Left colon (tissue), 2 donors: ENCODE measurements around the gene CASP1. TPM values are rescaled to one million over a fixed set of nuclear protein-coding genes. Genes with fewer than 3 reads are reported as not detected.
"Not testable (repeated sequence)": the region's sequence is repeated elsewhere in the genome, so short reads cannot be mapped to it uniquely, and the experiment has no call there.

ENCODE experiments used
- ATAC-seq: fragments of 200-7000 bp; cut with Tn5 transposase; one replicate; pipeline ENCODE4 v1.9.1; 2020; ENCODE audit warnings: mild to moderate bottlenecking, moderate library complexity
- DNase-seq, 2 donors: peaks; one replicate each; pipeline ENCODE4 v3.0.0-alpha.2; 2020
- intact Hi-C, 2 donors: fragments of 100-400 bp; cut with DNase I in 1 of 2; cut with micrococcal nuclease in 1 of 2; formaldehyde crosslinking; loops; one replicate each; pipeline versions ENCODE4 v1.11.2 to v1.14.0; 2022; cut with DNase I, micrococcal nuclease
- total RNA-seq, 2 donors: library from RNA; stranded (reverse); fragmentation: NEBNext Ultra II Directional; extraction: Animal tissue kit (Norgen Biotek cat#: 25700); gene quantifications; one replicate each; pipeline ENCODE4 v1.2.1, GENCODE V29; 2021
- donor health status: DM: no; HTN: no; CAD: no.
- donor health status: DM: yes; HTN: yes; CAD: no.

Gene CASP1
- total RNA-seq, 2 donors from 2014 or later: 41.8 to 135 TPM

DNA sequence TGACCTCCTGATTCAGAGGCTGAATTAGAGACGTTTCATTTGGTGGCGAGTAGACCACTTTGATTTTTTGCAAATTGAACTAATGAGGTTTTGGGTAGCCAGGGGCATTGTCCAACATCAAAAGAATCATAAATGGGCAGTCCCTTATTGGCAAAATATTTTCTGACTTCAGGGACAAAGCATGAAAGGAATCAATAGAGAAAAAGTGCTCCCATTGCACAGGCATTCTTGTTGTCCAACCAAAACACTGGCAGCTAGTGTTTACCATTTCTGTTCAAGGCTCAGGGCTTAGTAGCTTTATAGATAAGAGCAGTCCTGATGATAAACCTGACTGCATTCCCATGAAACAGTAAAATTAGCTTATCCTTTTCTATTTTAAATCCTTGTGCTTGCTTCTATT, 16.6 kb upstream of the CASP1 start:
- no peak for DNase-seq
- ATAC-seq: no peak
- intact Hi-C loops: no loop called here

DNA sequence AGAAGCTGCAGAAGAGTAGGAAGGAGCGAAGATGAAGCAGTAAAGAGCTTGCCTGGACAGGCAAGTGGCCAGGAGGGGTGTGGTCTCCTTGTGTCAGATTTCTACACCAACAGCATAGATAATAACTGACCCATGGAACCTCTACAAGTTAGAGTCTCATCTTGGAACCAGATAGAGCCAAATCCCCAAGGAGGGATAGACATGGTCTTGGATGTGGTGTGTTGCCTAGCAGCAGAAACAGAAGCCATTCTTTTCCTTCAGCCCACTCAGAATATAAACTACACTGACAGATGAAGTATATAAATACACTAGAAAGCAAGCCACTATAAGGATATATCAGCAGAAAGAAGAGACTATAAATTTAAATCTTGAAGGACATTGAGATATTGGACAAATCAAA, 14.5 kb upstream of the CASP1 start:
- DNase-seq: no peak
- intact Hi-C loops: no loop called here
- ATAC-seq: no peak

DNA sequence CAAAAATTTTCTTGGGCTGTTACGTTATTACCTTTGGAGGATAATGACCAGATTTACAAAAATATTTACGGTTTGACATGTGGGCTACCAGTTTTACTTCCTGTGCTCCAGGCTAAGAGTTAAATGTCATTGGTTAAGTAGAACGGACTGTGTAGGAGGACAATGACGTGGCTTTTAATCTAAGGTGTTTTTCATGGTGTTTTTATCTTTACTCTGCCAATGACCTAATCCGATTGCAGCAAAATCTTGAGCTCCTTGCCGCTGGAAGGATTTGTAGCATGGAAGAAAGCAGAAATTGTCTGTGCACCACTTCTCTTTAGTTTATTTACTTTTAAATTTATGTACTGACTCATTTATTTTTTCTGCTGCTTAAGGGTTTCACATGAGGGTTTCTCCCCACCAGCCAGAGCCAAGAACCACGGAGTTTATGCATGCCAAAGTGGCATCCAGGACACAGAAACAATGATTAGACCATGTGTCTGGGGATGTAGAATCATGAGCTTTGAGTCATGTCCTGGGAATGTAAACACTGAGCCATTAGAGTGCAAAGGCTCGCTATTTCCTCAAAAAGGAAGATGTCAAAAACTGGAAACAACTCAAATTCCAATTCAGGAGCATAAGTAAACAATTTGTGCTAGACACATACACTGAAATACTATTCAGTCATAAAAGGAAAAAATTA, 12.1 kb upstream of the CASP1 start:
- intact Hi-C loops: no loop called here
- DNase-seq: peak in 1 of 2 donors; percentile 33
- peak; percentile 49 for ATAC-seq

DNA sequence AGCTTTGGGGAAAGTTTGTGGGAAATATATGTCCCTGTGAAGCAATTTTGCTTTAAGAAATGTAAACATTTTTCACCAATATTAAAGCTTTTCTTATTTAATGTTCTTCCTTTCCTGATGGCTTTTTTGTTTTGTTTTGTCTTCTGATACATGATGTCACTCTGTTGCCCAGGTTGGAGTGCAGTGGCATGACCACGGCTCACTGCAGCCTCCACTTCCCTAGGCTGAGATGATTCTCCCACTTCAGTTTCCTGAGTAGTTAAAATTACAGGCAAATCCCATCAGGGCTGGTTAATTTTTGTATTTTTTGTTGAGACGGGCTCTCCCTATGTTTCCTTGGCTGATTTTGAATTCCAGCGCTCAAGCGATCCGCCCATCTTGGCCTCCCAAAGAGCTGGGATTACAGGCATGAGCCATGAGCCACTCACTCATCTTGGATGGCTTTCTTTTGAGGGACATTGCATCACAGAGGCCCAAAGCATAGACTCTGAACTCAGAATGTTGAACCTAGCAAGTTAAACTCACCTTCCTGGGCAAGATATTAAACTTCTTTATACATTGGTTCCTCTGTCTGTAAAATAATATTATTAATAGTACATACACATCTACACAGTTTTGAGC, 10.8 kb upstream of the CASP1 start:
- intact Hi-C loops: no loop called here
- DNase-seq (no peak), ATAC-seq (no peak)

DNA sequence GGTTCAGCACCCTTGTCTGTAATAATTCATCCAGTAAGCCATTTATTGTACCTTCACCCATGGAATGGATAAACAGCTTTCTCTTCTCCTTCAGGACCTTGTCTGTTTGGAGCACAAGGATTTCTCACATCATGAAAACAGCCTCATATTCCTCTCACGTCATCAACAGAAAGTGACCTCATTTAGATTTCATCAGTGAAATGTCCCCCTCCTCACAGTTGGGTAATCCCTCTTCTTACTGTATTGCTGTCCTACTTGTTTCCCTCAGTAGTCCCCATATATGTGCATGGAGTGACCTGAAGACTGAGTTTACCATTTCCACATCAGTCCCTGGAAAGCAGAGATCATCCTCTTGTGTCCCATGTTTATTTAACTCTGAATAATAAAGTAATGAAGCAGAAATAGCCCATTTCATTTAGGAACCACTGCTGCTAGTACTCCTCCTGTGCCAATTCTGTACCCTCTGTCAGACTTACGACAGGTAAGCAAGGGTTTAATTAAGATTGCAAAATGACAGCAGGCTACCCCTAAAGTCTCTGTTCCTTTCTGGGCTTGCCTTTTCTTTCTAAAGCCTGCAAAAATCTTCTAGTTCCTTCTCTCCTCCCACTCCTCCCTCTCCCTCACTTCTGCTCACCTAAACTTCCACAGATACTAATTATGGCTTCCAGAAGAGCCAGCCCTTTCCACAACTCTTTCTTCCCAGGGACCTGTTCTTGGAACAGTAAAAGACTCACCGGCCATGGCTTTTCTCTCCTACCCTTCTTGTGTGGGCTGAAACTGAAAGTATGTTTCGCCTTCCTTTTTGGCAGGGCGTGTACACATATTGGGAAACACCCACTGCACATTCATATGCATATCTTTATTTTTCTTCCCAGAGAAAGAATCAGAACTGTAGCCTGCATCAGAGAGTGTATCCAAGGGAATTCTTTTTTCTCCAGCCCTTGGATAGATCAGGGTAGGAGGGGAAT, 9.9 kb upstream of the CASP1 start, which contains the start of gene CARD16:
Gene CARD16, minus strand, starts transcription at position 779 of the 968 bp plus-strand sequence. Its CDS starts 38 bp downstream, at position 741.
- intact Hi-C loops: not testable (repeated sequence)
- peak; percentile 37 to 58 for DNase-seq
- ATAC-seq: peak; percentile 94

DNA sequence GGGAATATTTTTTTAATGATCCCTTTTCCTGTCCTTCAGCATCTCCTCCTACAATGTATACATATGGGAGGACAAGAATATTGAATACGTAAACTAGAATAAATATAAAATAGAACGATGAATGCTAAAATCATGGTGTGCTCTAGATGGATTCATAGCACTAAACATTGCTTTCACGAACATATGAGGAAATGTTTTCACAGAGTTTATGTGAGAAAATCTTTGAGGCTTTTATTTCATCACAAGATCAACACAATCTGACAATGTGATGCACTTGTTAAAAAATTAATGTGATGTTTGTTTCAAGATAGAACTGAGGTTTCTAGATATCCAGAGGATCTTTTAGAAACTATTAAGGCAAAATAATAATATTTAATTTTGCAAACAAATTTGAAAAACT, 7.2 kb upstream of the CASP1 start:
- ATAC-seq (no peak), DNase-seq (no peak)
- intact Hi-C loops: no loop called here

DNA sequence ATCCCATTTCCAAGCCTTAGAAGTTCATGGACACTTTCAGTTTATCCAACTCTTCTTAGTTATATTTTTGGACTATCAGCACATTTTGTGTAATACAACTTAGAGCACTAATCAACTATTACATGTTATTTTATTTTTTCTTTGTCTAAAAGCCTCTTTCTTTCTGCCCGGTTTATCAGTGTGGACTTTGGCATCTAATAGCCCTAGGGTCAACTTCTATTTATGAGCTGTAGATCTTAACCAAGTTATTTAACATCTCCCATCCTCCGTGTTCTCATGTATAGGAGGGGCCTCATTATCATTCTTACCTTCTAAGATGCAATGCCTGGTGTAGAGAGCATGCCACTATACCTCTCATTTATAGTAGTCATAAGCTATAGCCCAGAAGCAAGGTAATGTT, 5.8 kb upstream of the CASP1 start:
- ATAC-seq (no peak), DNase-seq (no peak)
- intact Hi-C loops: no loop called here

DNA sequence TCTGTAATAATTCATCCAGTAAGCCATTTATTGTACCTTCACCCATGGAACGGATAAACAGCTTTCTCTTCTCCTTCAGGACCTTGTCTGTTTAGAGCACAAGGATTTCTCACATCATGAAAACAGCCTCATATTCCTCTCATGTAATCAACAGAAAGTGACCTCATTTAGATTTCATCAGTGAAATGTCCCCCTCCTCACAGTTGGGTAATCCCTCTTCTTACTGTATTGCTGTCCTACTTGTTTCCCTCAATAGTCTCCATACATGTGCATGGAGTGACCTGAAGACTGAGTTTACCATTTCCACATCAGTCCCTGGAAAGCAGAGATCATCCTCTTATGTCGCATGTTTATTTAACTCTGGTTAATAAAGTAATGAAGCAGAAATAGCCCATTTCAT, 556 bp downstream of the CASP1 start:
- intact Hi-C loops, DNase-seq: not testable (repeated sequence)
- peak; percentile 48 for ATAC-seq

DNA sequence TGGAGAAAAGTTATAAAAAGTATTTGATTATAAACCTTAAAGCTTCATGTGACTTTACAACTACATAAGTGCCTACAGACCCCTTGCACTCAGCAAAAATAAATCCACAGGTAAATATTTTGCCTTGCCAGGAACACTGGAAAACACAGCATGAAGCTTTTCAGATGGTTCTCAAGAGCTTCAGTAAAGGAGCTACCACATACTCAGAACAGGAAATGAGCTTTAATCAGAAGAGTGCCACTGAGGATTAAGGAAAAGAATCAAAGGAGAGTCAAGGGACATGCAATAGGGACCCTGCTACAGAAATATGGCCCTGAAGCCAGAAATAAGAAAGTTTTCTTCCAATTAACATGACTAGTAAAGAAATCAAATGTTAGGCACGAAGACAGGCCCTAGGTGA, 1.2 kb downstream of the CASP1 start:
- DNase-seq (no peak), ATAC-seq (peak; percentile 41)
- intact Hi-C loops: no loop called here

DNA sequence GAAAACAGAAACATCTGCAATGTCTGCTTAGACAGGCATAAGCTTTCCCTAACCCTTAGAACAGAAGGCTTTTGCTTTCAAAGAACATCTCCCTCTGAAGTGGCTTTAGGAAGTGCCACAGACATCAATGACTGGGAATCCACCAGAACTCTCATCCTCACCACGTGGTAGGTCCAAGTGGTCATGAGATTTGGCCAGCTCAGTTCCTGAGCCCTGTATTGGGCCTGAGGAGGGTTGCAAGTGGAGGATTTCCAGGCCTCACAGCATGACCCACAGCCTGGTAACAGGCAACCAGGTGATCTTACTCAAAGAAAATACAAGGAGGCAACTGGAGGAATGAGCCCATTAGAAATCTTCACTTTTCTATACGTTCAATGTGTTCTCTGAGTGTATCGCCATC, 1.6 kb downstream of the CASP1 start:
- DNase-seq: peak in 1 of 2 donors; percentile 36
- intact Hi-C loops: no loop called here
- no peak for ATAC-seq

DNA sequence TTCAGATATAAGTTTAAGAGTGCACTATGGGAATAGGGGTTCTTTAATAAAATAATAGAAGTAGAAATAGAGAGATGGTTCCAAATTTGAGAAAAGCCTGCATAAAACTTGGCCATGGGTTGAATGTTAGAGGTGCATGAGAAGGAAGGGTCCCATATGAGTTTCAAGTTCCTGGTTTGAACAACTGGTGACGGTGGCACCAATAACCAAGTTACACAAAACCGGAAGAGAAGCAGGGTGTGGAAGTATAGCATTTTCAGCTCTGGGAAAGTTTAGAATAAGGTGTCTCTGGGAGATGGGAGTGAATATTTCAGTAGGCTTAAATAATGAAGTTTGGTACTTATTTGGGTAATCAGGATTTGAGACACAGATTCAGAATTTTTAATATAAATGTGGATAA, 2.4 kb downstream of the CASP1 start:
- peak; percentile 34 for ATAC-seq
- intact Hi-C loops: no loop called here

DNA sequence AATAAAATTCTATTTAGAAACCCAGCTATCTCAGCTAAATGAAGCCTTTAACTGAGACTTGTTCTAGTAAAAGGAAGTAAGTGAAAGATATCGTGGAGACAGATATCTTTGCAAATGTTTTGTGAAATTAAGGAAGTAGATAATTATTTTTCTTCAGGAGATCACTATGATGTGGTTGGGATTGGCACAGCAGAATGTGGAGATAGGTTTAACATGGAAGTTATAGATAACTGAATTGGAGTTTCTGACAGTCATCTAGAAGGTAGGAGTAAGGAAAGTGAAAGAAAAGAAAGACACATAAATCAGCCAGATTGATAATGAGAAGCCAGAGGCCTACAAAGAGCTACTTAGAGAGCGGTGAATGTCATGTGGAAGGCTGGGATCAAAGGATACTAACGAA, 7.3 kb downstream of the CASP1 start:
- DNase-seq (no peak), ATAC-seq (no peak)
- intact Hi-C loops: no loop called here

More for the DNA sequence above, 2.4 kb downstream of the CASP1 start:
- DNase-seq: no peak

DNA sequence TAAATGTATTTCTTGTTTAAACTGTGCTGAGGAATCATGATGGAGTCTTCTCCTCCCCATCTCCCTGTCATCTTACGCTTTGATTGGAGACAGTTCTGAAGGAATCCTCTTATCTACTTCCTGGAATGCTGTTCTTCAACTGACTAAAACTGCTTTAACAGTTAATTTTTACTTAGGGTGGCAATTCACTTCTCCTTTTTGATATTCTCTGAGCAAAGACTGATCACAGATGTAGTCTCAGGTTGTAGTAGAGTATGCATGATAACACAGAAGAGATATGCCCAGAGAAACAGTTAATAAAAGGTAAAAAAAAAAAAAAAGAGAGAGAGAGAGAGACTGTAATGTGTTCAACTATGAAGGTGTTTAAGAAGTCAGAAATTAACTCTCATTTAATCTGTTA, 10.6 kb downstream of the CASP1 start:
- DNase-seq (no peak), ATAC-seq (no peak)
- intact Hi-C loops: no loop called here

DNA sequence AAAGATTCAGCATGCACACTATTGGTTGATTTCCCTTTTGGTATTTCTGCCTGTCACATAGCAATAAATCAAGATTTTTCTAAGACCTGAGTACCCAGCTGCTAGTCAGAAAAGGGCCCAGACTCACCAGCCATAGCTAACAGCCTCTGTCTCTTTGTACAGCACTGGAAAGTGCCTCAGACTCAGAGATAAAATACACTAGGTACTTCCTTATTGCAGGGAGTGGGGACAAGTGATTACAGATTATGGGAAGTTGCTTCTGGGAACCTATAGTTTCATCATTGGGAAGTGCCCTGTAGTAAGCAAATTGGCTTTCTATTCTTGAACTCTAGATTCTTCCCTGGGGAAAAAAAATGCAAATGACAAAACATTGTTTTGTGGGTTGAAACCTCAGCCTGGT, 11.9 kb downstream of the CASP1 start, which contains the start of gene CASP5:
Gene CASP5, minus strand, starts transcription at position 166 of the 400 bp plus-strand sequence. Its CDS starts 32 bp downstream, at position 134.
- peak in 1 of 2 donors; percentile 58 for DNase-seq
- ATAC-seq: peak; percentile 99
- intact Hi-C loops: no loop called here

DNA sequence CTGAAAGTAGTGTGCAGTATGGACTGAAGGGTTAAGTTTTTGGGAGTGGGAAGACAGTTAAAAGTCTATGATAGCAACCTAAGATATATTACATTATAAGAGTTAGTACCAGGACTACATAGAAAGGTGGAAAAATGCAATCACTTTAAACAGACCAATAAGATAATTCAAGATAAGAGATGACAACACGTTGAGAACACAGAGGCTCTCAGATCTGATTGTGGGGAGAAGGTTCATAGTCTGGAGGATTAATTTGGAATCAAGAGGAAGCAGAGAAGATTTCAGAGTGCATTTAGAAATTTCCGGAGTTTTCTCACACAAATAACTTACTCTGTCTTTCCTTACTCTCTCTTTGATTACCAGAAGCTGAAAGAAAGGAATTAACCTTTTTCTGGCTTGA, 12.4 kb downstream of the CASP1 start:
- DNase-seq (no peak), ATAC-seq (peak; percentile 73)
- intact Hi-C loops: no loop called here

DNA sequence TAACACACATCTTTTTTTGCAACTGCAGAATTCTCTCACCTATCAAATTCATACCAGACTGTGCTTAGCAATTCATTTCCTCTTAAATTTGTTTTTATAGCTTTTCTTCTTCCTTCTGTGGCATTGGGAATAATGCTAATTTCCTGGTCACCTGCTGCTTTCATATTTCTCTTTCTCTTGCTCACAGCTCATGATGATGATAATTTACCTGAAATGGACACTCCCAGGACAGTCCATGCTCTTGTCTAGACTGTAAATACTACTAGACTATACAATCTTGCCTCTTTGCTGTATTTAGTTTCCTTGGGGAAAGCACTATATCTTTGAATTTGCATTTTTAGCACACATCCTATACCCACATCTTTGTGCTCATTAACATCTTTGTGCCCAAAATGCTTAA, 27.5 kb downstream of the CASP1 start:
- intact Hi-C loops: no loop called here
- no peak for DNase-seq
- ATAC-seq: peak; percentile 51

DNA sequence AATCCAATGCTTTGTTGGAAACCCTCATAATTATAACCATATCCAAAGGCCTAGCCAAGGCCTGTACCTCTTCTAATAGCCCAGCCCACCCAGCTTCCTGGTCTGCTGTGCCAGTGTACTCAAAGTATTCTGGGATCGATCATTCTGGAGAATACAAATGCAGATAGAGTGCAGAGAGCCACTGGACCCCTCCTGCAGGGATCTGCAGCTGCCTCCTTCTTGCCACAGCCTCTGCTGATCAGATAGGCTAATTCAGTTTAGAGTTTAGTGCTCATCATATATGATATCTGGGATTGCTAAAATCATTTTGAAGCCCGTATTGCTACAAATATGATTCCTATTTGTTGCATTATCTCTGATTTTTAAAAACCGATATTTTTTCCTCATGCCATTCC, 29.5 kb downstream of the CASP1 start:
- ATAC-seq (no peak), DNase-seq (no peak)
- intact Hi-C loops: no loop called here

DNA sequence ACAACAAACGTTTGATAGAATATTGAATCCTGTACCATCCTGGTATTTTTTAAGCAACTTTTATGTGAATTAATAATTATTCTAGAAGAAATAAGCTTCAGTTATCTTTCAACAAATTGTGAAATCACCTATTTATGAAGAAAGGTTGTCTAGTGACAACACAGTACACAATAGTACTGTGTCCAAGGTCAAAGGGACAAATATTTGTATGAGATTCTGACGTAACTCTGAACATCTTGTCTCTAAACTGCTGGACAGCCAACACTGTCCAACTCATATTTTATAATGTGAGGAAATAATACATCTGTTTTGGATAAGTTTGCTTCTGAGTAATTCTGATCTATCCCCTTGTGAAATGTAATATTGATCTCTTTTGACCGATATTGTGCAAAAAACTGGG, 30.9 kb downstream of the CASP1 start:
- ATAC-seq (no peak), DNase-seq (no peak)
- intact Hi-C loops: no loop called here

DNA sequence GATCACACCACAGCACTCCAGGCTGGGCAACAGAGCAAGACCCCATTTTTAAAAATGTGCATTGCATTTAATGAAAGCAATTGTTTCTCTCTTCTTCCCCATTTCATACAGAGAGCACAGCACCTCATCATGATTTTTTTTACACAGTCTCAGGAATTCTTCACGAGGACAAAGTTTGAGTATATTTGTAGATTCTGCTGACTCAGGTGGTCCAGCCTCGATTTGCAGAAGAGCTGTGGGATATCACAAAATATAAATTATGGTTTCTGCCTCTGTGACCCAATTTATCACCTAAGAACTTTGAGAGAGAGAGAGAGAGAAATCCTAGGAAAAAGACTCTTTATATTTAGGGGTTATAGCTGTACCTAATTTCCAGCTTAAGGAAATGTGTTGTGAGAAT, 31.8 kb downstream of the CASP1 start:
- DNase-seq: no peak
- ATAC-seq: no peak
- intact Hi-C loops: no loop called here
